Measurements from ENCODE around the gene EDN1.

- TF ChIP-seq POLR2AphosphoS5 (IDR thresholded peaks at IDR 0.05; ENCODE audit: borderline replicate concordance, low read depth, low read length) (no peak), EZH2 (IDR thresholded peaks at IDR 0.05) (no peak)
Measured at GRCh38 chr6:12283904-12284303, 6.3 kb upstream of the EDN1 start.

Measured in SK-N-MC (cell line).